Measurements from ENCODE around the gene UBA1.
"Not testable (repeated sequence)": the region's sequence is repeated elsewhere in the genome, so short reads cannot be mapped to it uniquely, and the experiment has no call there.

UBA1 gene

GRCh38 chrX:47243351-47243750 is 49.7 kb downstream of the UBA1 start:
- Histone ChIP-seq H3K4me3 (no peak overlapping the region), H3K27ac (no peak overlapping the region)
- no peak for TF ChIP-seq CTCF (IDR thresholded peaks at IDR 0.05)
- peak; percentile 71 for DNase-seq (ENCODE audit: low spot score)

DNA sequence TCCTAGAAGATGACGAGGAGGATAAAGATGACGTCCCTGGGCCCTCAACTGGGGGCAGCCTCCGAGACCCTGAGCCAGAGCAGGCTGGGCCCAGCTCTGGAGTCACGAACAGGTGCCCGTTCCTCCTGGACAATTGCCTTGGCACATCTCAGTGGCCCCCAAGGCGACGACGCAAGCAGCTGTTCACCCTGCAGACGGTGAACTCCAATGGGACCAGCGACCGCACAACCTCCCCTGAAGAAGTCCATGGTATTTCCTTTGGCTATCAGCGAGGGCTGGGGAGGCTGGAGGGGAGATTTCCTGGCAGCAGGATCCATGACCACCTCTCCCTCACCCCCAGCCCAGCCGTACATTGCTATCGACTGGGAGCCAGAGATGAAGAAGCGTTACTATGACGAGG is 51.0 kb downstream of the UBA1 start:
- no peak overlapping the region for H3K4me3 ChIP-seq
- DNase-seq (ENCODE audit: low spot score) = peak; percentile 65
- TF ChIP-seq CTCF (IDR thresholded peaks at IDR 0.05) = no peak
- no peak overlapping the region for H3K27ac ChIP-seq

GRCh38 chrX:47245156-47245555 is 51.5 kb downstream of the UBA1 start:
- H3K27ac ChIP-seq = no peak overlapping the region
- no peak overlapping the region for H3K4me3 ChIP-seq
- DNase-seq (ENCODE audit: low spot score) = peak; percentile 52
- TF ChIP-seq CTCF (IDR thresholded peaks at IDR 0.05) = no peak

- peak; percentile 66 for DNase-seq (ENCODE audit: low spot score)
- Histone ChIP-seq H3K27ac (no peak overlapping the region), H3K4me3 (no peak overlapping the region)
- no peak for TF ChIP-seq CTCF (IDR thresholded peaks at IDR 0.05)
Measured at GRCh38 chrX:47247206-47247998, 53.8 kb downstream of the UBA1 start.

- H3K27ac ChIP-seq = no peak overlapping the region
- H3K4me3 ChIP-seq = no peak overlapping the region
- TF ChIP-seq CTCF (IDR thresholded peaks at IDR 0.05) = no peak
- peak; percentile 45 for DNase-seq (ENCODE audit: low spot score)
Measured at GRCh38 chrX:47247999-47248320, 54.3 kb downstream of the UBA1 start.

- TF ChIP-seq CTCF (IDR thresholded peaks at IDR 0.05) = no peak
- Histone ChIP-seq H3K4me3 (no peak overlapping the region), H3K27ac (no peak overlapping the region)
- peak; percentile 53 for DNase-seq (ENCODE audit: low spot score)
Measured at GRCh38 chrX:47248576-47248975, 54.9 kb downstream of the UBA1 start.

- Histone ChIP-seq H3K4me3 (no peak overlapping the region), H3K27ac (no peak overlapping the region)
- no peak for DNase-seq (ENCODE audit: low spot score)
- no peak for TF ChIP-seq CTCF (IDR thresholded peaks at IDR 0.05)
Measured at GRCh38 chrX:47250017-47250347, 56.4 kb downstream of the UBA1 start.

DNA sequence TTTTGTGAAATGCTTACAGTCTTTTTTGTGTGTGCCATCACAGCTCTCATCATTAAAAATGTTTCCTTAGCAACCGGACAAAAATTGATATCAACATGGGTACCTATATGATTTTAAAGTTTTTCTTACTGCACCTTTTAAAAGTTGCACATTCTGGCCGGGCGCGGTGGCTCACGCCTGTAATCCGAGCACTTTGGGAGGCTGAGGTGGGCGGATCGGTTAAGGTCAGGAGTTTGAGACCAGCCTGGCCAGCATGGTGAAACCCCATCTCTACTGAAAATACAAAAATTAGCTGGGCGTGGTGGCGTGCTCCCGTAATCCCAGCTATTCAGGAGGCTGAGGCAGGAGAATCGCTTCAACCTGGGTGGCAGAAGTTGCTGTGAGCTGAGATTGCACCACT is 64.0 kb downstream of the UBA1 start:
- H3K27ac ChIP-seq, H3K4me3 ChIP-seq: not testable (repeated sequence)
- peak; percentile 54 for DNase-seq (ENCODE audit: low spot score)

All from coronary artery (tissue), 2 donors.